Endothelial cell of umbilical vein (primary cell): Measurements from ENCODE around the gene CPEB1.

Experiments used
- CTCF ChIP-seq, 2 donors: IDR thresholded peaks; 1 replicate in 1 of 2; 2 replicates in 1 of 2; pipeline ENCODE4 v1.5.1; 2011; ENCODE audit warnings: low read length in 2 of 2, mild to moderate bottlenecking in 2 of 2, moderate library complexity in 2 of 2, control low read depth in 1 of 2, inconsistent platforms in 1 of 2, low read depth in 1 of 2; ENCODE audit not compliant: insufficient read depth in 1 of 2; ENCODE audit errors: extremely low read depth in 1 of 2
- MAX ChIP-seq: IDR thresholded peaks from 2 replicates; pipeline ENCODE4 v1.6.1; 2011; ENCODE audit not compliant: insufficient read depth, insufficient read length

- no peak for TF ChIP-seq MAX
- TF ChIP-seq CTCF (IDR thresholded peaks at IDR 0.05; ENCODE audit: extremely low read depth in 1 of 2, insufficient read depth in 1 of 2, low read depth in 1 of 2, low read length in 2 of 2), result no peak
Observed at GRCh38 chr15:82651708-82652107, 4.5 kb upstream of the CPEB1 start.
